ENCODE measurements around the gene TRPC4AP. TPM values are rescaled to one million over a fixed set of nuclear protein-coding genes. Genes with fewer than 3 reads are reported as not detected.
"Not testable (repeated sequence)": the region's sequence is repeated elsewhere in the genome, so short reads cannot be mapped to it uniquely, and the experiment has no call there.

Gene TRPC4AP
- total RNA-seq, 2 donors from 2014 or later: 52.8 to 63.2 TPM

- DNase-seq: no peak
- TF ChIP-seq CTCF (IDR thresholded peaks at IDR 0.05): no peak
- Histone ChIP-seq H3K4me3 (no peak overlapping the region), H3K27me3 (no peaks in the 10 kb centered on the region), H3K9me3 (no peaks in the 10 kb centered on the region), H3K27ac (no peak overlapping the region), H3K4me1 (no peaks in the 10 kb centered on the region), H3K9ac (ENCODE audit: low read depth in 2 of 2, low read length in 2 of 2) (no peak overlapping the region), H3K36me3 (no peaks in the 10 kb centered on the region)
- intact Hi-C loops (cut with DNase I): no loop called here
Observed at GRCh38 chr20:35054814-35055213, 37.8 kb downstream of the TRPC4AP start.

DNA sequence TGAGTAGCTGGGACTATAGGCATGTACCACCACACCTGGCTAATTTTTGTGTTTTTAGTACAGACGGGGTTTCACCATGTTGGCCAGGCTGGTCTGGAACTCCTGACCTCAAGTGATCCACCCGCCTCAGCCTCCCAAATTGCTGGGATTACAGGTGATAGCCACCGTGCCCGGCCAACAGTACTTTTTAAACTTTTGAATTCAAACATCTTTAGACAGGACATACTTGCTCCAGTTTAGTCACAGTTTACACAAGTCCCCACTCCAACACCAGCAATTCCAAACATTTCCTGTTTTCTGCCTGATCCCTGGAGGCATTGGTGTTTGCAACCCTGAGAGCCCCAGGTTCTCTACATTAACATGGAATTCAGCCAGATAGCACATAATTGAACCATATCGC, 40.0 kb downstream of the TRPC4AP start:
- H3K27ac ChIP-seq; DNase-seq; H3K27me3 ChIP-seq; H3K4me3 ChIP-seq; H3K36me3 ChIP-seq; intact Hi-C loops (cut with DNase I); H3K4me1 ChIP-seq; H3K9ac ChIP-seq (ENCODE audit: low read depth in 2 of 2, low read length in 2 of 2); H3K9me3 ChIP-seq: not testable (repeated sequence)

- Histone ChIP-seq H3K27ac (no peak overlapping the region), H3K4me3 (no peak overlapping the region), H3K36me3 (peaks cover 5% of the 10 kb centered on the region), H3K4me1 (no peaks in the 10 kb centered on the region), H3K9me3 (no peaks in the 10 kb centered on the region), H3K9ac (ENCODE audit: low read depth in 2 of 2, low read length in 2 of 2) (no peak overlapping the region), H3K27me3 (no peaks in the 10 kb centered on the region)
- TF ChIP-seq CTCF (IDR thresholded peaks at IDR 0.05): no peak
- intact Hi-C loops (cut with DNase I): no loop called here
- DNase-seq: no peak
Observed at GRCh38 chr20:35049776-35050352, 42.7 kb downstream of the TRPC4AP start.

DNA sequence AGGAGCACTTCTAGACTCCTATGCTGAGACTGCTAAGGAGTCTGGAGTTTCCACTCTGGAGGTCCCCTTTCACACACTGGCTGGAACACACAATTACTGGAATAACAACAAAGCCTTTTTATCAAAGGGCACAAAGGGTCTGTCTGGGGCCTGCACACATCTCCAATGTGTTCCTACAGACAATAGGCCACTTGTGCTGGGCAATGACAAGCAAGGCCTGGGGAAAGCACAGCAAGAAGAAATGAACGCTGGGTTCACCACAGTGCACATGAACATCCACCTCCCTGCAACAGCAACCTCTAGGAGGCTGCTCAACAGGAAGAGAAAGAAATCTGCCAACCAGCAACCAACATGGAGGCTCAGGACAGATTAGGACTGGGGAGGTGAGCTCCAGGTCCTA, 43.9 kb downstream of the TRPC4AP start:
- no peaks in the 10 kb centered on the region for H3K27me3 ChIP-seq
- no peak for DNase-seq
- no peaks in the 10 kb centered on the region for H3K4me1 ChIP-seq
- H3K27ac ChIP-seq: no peak overlapping the region
- H3K9me3 ChIP-seq: no peaks in the 10 kb centered on the region
- peaks cover 5% of the 10 kb centered on the region for H3K36me3 ChIP-seq
- intact Hi-C loops (cut with DNase I): no loop called here
- no peak for TF ChIP-seq CTCF (IDR thresholded peaks at IDR 0.05)
- no peak overlapping the region for H3K9ac ChIP-seq (ENCODE audit: low read depth in 2 of 2, low read length in 2 of 2)
- no peak overlapping the region for H3K4me3 ChIP-seq

GRCh38 chr20:35042268-35042667, 50.3 kb downstream of the TRPC4AP start:
- H3K27me3 ChIP-seq: no peaks in the 10 kb centered on the region
- TF ChIP-seq CTCF (IDR thresholded peaks at IDR 0.05): no peak
- H3K4me3 ChIP-seq: no peak overlapping the region
- no peaks in the 10 kb centered on the region for H3K4me1 ChIP-seq
- no peak overlapping the region for H3K9ac ChIP-seq (ENCODE audit: low read depth in 2 of 2, low read length in 2 of 2)
- no peak overlapping the region for H3K27ac ChIP-seq
- H3K9me3 ChIP-seq: no peaks in the 10 kb centered on the region
- intact Hi-C loops (cut with DNase I): no loop called here
- H3K36me3 ChIP-seq: no peaks in the 10 kb centered on the region
- DNase-seq: no peak

DNA sequence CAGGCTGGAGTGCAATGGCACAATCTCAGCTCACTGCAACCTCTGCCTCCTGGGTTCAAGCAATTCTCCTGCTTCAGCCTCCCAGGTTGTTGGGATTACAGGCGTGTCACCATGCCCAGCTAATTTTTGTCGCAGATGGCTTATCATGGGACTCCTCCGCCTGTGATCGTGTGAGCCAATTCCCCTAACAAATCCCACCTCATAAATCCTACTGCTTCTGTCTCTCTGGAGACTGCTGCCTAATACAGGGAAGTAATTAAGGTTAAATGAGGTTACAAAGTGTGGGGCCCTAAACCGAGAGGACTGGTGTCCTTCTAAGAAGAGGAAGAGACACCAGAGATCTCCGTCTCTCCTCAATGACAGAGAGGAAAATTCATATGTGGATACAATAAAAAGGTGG, 52.0 kb downstream of the TRPC4AP start:
- Histone ChIP-seq H3K27me3 (no peaks in the 10 kb centered on the region), H3K4me3 (no peak overlapping the region), H3K27ac (peak overlapping the region; percentile 66), H3K9ac (ENCODE audit: low read depth in 2 of 2, low read length in 2 of 2) (peak overlapping the region in 1 of 2 donors; percentile 4), H3K4me1 (no peaks in the 10 kb centered on the region), H3K9me3 (no peaks in the 10 kb centered on the region), H3K36me3 (no peaks in the 10 kb centered on the region)
- DNase-seq: no peak
- no peak for TF ChIP-seq CTCF (IDR thresholded peaks at IDR 0.05)
- intact Hi-C loops (cut with DNase I): no loop called here

Measured in colonic mucosa (tissue), 4 donors.